Spleen (tissue), 11 donors: ENCODE measurements around the gene CLC. TPM values are rescaled to one million over a fixed set of nuclear protein-coding genes. Genes with fewer than 3 reads are reported as not detected.
"Not testable (repeated sequence)": the region's sequence is repeated elsewhere in the genome, so short reads cannot be mapped to it uniquely, and the experiment has no call there.

Experiments
- DNase-seq: peaks from one replicate; pipeline ENCODE4 v3.0.0-alpha.2; 2020
- H3K27ac ChIP-seq, 8 donors: fragments of 200-600 bp; sonication (generic) in 7 of 8; 1 replicate in 4 of 8; 2 replicates in 4 of 8; pipeline versions ENCODE4 v1.5.0 to v1.8.0; 2016 to 2021; ENCODE audit warnings: inconsistent platforms in 4 of 8, mild to moderate bottlenecking in 4 of 8, moderate library complexity in 1 of 8
- H3K27me3 ChIP-seq, 7 donors: fragments of 200-600 bp; sonication (generic) in 6 of 7; replicated peaks in 1 of 7; 1 replicate in 4 of 7; 2 replicates in 3 of 7; pipeline versions ENCODE4 v1.5.0 to v1.8.0; 2016 to 2021; ENCODE audit warnings: inconsistent platforms in 3 of 7, mild to moderate bottlenecking in 1 of 7
- H3K36me3 ChIP-seq, 6 donors: fragments of 200-600 bp; sonication (generic) in 5 of 6; 1 replicate in 4 of 6; 2 replicates in 2 of 6; pipeline versions ENCODE4 v1.5.0 to v1.8.0; 2016 to 2021; ENCODE audit warnings: inconsistent platforms in 2 of 6
- H3K4me1 ChIP-seq, 6 donors: fragments of 200-600 bp; sonication (generic) in 5 of 6; 1 replicate in 3 of 6; 2 replicates in 3 of 6; pipeline versions ENCODE4 v1.5.0 to v1.8.0; 2016 to 2021; ENCODE audit warnings: inconsistent platforms in 3 of 6
- H3K4me3 ChIP-seq, 8 donors: fragments of 200-600 bp; sonication (generic) in 7 of 8; 1 replicate in 4 of 8; 2 replicates in 4 of 8; pipeline versions ENCODE4 v1.5.0 to v1.8.0; 2016 to 2021; ENCODE audit warnings: inconsistent platforms in 4 of 8, mild to moderate bottlenecking in 4 of 8, moderate library complexity in 2 of 8
- H3K9me3 ChIP-seq, 8 donors: fragments of 200-600 bp; sonication (generic) in 7 of 8; 1 replicate in 4 of 8; 2 replicates in 4 of 8; pipeline versions ENCODE4 v1.5.0 to v1.8.0; 2016 to 2021; ENCODE audit warnings: inconsistent platforms in 4 of 8
- POLR2A ChIP-seq, 3 donors: fragments of 450-650 bp; IDR thresholded peaks; one replicate each; pipeline ENCODE4 v1.5.1; 2017; ENCODE audit warnings: antibody characterized with exemption in 3 of 3, mild to moderate bottlenecking in 1 of 3
- POLR2AphosphoS5 ChIP-seq, 3 donors: sonication (generic); formaldehyde crosslinking; IDR thresholded peaks; one replicate each; pipeline ENCODE4 v1.5.1; 2017; ENCODE audit warnings: antibody characterized with exemption in 3 of 3
- WGBS, 5 donors: extraction: QIAGEN DNeasy Blood & Tissue Kit in 3 of 5; methylation state at CpG; one replicate each; pipeline versions ENCODE4 v1.1.5 to v1.1.7; 2013 to 2018; 5-methylcytosine and 5-hydroxymethylcytosine counted together
- intact Hi-C: fragments of 100-400 bp; cut with DNase I; formaldehyde crosslinking; loops from one replicate; pipeline ENCODE4 v1.15.0; 2023; ENCODE audit warnings: low total_unique reads
- polyA plus RNA-seq, 3 donors: library from polyadenylated mRNA; stranded (reverse); fragments of 200-250 nt; gene quantifications; one replicate each; pipeline ENCODE4 v1.2.1, GENCODE V29; 2013
- total RNA-seq, 7 donors: library from RNA; depleted of rRNA in 3 of 7; stranded (reverse); fragments of >200 nt in 3 of 7; fragmentation: NEBNext Ultra II Directional in 4 of 7; extraction: Animal tissue kit (Norgen Biotek cat#: 25700) in 4 of 7; gene quantifications; one replicate each; pipeline versions ENCODE4 v1.1.0 to v1.2.1, GENCODE V29; 2016 to 2021
- TF ChIP-seq, protein P1 (sequence below), 11 experiments: fragments of 200-600 bp in 7 of 11; fragments of 450-650 bp in 4 of 11; sonication (generic) in 4 of 11; IDR thresholded peaks in 8 of 11; conservative IDR thresholded peaks in 3 of 11; 1 replicate in 7 of 11; 2 replicates in 4 of 11; pipeline versions ENCODE4 v1.4.0 to v1.8.0; 2016 to 2021; ENCODE audit warnings: antibody characterized with exemption in 11 of 11, inconsistent platforms in 4 of 11, mild to moderate bottlenecking in 1 of 11
- donor health status: healthy with polysubstance abuse.
- donor health status: DM: no; HTN: no; CAD: no; lungs with moderate emphysema.
- donor health status: DM: no; HTN: no; CAD: no.
- donor health status: Bipolar disorder and iron deficiency.
- donor health status: healthy.
- donor health status: DM: no; HTN: no; CAD: no.
- donor health status: DM: yes; HTN: yes; CAD: no.

Gene CLC
- total and polyA plus RNA-seq, 10 donors, result 2.7 to 20.1 (median 6.2) TPM; not detected in 1

DNA sequence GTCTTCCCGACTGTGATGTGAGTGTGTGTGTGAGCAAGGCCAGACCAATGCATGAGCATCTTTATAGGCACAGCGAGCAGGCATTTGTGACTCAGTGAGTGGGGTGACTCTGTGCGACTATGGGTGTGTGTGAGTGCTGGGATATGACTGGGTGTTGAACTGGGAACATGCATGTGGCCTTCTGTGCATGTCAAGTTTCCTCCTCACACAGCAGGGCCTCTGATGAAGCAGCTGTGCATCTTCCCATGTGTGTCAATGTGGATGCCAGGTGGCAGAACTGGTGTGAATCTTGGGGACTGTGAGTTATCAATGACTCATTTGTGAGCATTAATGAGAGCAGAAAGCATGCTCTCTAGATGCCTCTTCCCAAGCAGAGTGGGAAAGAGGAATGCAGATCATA lies 45.7 kb downstream of the CLC start:
- 79 to 88% (median 84%) methylated on average over 3 of the region's 3 CpGs for WGBS, 5 donors

DNA sequence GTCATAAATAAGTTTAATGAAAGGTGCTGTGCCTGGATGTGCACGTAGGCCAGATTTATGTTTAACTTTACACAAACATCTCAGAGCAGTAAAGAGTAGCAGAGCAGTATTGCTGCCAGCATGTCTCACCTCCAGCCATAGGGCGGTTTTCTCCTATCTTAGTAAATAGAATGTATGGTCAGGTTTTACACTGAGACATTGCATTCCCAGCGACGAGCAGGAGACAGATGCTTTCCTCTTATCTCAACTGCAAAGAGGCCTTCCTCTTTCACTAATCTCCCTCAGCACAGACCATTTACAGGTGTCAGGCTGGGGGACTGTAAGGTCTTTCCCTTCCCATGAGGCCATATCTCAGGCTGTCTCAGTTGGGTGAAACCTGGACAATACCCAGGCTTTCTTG lies 49.2 kb downstream of the CLC start:
- H3K9me3 ChIP-seq, result peaks cover 0 to 14% (median 11%) of the 10 kb centered on the region in 8 donors
- DNase-seq, H3K27ac ChIP-seq, H3K4me1 ChIP-seq, H3K36me3 ChIP-seq, intact Hi-C loops, H3K4me3 ChIP-seq: not testable (repeated sequence)
- peaks cover 0 to 13% (median 0%) of the 10 kb centered on the region in 7 donors for H3K27me3 ChIP-seq
- WGBS, 5 donors, result 61 to 83% (median 70%) methylated on average over 4 of the region's 4 CpGs

More for the DNA sequence above, 45.7 kb downstream of the CLC start:
- intact Hi-C loops, result no loop called here
- DNase-seq, result no peak
- TF ChIP-seq POLR2A (IDR thresholded peaks at IDR 0.05) (no peak), POLR2AphosphoS5 (IDR thresholded peaks at IDR 0.05) (no peak)
- TF ChIP-seq, protein P1, sequence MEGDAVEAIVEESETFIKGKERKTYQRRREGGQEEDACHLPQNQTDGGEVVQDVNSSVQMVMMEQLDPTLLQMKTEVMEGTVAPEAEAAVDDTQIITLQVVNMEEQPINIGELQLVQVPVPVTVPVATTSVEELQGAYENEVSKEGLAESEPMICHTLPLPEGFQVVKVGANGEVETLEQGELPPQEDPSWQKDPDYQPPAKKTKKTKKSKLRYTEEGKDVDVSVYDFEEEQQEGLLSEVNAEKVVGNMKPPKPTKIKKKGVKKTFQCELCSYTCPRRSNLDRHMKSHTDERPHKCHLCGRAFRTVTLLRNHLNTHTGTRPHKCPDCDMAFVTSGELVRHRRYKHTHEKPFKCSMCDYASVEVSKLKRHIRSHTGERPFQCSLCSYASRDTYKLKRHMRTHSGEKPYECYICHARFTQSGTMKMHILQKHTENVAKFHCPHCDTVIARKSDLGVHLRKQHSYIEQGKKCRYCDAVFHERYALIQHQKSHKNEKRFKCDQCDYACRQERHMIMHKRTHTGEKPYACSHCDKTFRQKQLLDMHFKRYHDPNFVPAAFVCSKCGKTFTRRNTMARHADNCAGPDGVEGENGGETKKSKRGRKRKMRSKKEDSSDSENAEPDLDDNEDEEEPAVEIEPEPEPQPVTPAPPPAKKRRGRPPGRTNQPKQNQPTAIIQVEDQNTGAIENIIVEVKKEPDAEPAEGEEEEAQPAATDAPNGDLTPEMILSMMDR (IDR thresholded peaks at IDR 0.05 in 8 of 11, conservative IDR thresholded peaks at IDR 0.05 in 3 of 11), result no peak
- no peak overlapping the region for H3K27ac ChIP-seq
- no peaks in the 10 kb centered on the region for H3K36me3 ChIP-seq
- peaks cover 0 to 38% (median 0%) of the 10 kb centered on the region in 7 donors for H3K27me3 ChIP-seq
- peaks cover 0 to 14% (median 11%) of the 10 kb centered on the region in 8 donors for H3K9me3 ChIP-seq
- H3K4me1 ChIP-seq, result no peaks in the 10 kb centered on the region
- no peak overlapping the region for H3K4me3 ChIP-seq

GRCh38 chr19:39686739-39687138 lies 51.1 kb downstream of the CLC start:
- H3K36me3 ChIP-seq, result no peaks in the 10 kb centered on the region
- no peak overlapping the region for H3K4me3 ChIP-seq
- peaks cover 0 to 15% (median 0%) of the 10 kb centered on the region in 7 donors for H3K27me3 ChIP-seq
- intact Hi-C loops, result no loop called here
- H3K9me3 ChIP-seq, result peaks cover 0 to 14% (median 11%) of the 10 kb centered on the region in 8 donors
- no peak overlapping the region for H3K27ac ChIP-seq
- WGBS, 5 donors, result 46 to 50% (median 47%) methylated on average over 3 of the region's 3 CpGs
- no peaks in the 10 kb centered on the region for H3K4me1 ChIP-seq
- no peak for DNase-seq
- TF ChIP-seq POLR2AphosphoS5 (IDR thresholded peaks at IDR 0.05) (no peak), POLR2A (IDR thresholded peaks at IDR 0.05) (no peak)
- TF ChIP-seq, protein P1 (IDR thresholded peaks at IDR 0.05 in 8 of 11, conservative IDR thresholded peaks at IDR 0.05 in 3 of 11), result no peak

- 70 to 80% (median 79%) methylated on average over 5 of the region's 5 CpGs for WGBS, 5 donors
- H3K9me3 ChIP-seq, result peaks cover 0 to 7% (median 2%) of the 10 kb centered on the region in 8 donors
- H3K4me1 ChIP-seq, result peaks cover 0 to 9% (median 0%) of the 10 kb centered on the region in 6 donors
- TF ChIP-seq, protein P1 (IDR thresholded peaks at IDR 0.05 in 8 of 11, conservative IDR thresholded peaks at IDR 0.05 in 3 of 11), result no peak
- TF ChIP-seq POLR2AphosphoS5 (IDR thresholded peaks at IDR 0.05), result no peak
- no peak for TF ChIP-seq POLR2A (IDR thresholded peaks at IDR 0.05)
- peaks cover 0 to 9% (median 0%) of the 10 kb centered on the region in 7 donors for H3K27me3 ChIP-seq
- no peak overlapping the region for H3K27ac ChIP-seq
- H3K4me3 ChIP-seq, result no peak overlapping the region
- no peak for DNase-seq
- H3K36me3 ChIP-seq, result no peaks in the 10 kb centered on the region
- intact Hi-C loops, result no loop called here
Observed at GRCh38 chr19:39684267-39684666, 53.6 kb downstream of the CLC start.

- no peak for TF ChIP-seq POLR2A (IDR thresholded peaks at IDR 0.05)
- TF ChIP-seq, protein P1 (IDR thresholded peaks at IDR 0.05 in 8 of 11, conservative IDR thresholded peaks at IDR 0.05 in 3 of 11), result no peak
- no peak for TF ChIP-seq POLR2AphosphoS5 (IDR thresholded peaks at IDR 0.05)
- Histone ChIP-seq H3K4me3 (no peak overlapping the region), H3K27me3 (peaks cover 0 to 7% (median 0%) of the 10 kb centered on the region in 7 donors), H3K4me1 (peaks cover 0 to 21% (median 5%) of the 10 kb centered on the region in 6 donors), H3K27ac (no peak overlapping the region), H3K36me3 (no peaks in the 10 kb centered on the region), H3K9me3 (no peaks in the 10 kb centered on the region)
- no peak for DNase-seq
- WGBS, 5 donors, result 92 to 94% (median 93%) methylated on average over 5 of the region's 5 CpGs
- intact Hi-C loops, result no loop called here
Observed at GRCh38 chr19:39681416-39681815, 56.4 kb downstream of the CLC start.
